ENCODE measurements around the gene COQ5.

COQ5 gene

GRCh38 chr12:120483621-120484020, 45.3 kb downstream of the COQ5 start:
- DNase-seq (ENCODE audit: low read depth) = no peak

GRCh38 chr12:120481022-120481767, 47.8 kb downstream of the COQ5 start:
- DNase-seq (ENCODE audit: low read depth) = no peak

GRCh38 chr12:120480211-120480610, 48.7 kb downstream of the COQ5 start:
- DNase-seq (ENCODE audit: low read depth) = no peak

- DNase-seq (ENCODE audit: low read depth) = no peak
Measured at GRCh38 chr12:120479458-120479857, 49.5 kb downstream of the COQ5 start.

GRCh38 chr12:120475643-120476042, 53.3 kb downstream of the COQ5 start:
- DNase-seq (ENCODE audit: low read depth) = no peak

- DNase-seq (ENCODE audit: low read depth) = no peak
Measured at GRCh38 chr12:120474616-120474960, 54.4 kb downstream of the COQ5 start.

GRCh38 chr12:120473807-120474615, 54.9 kb downstream of the COQ5 start:
- no peak for DNase-seq (ENCODE audit: low read depth)

GRCh38 chr12:120472521-120472920, 56.4 kb downstream of the COQ5 start:
- no peak for DNase-seq (ENCODE audit: low read depth)

GRCh38 chr12:120470150-120470784, 58.7 kb downstream of the COQ5 start:
- DNase-seq (ENCODE audit: low read depth) = no peak

- DNase-seq (ENCODE audit: low read depth) = peak; percentile 96
Measured at GRCh38 chr12:120469450-120470149, 59.4 kb downstream of the COQ5 start, which contains the start of gene SRSF9. TSS of gene SRSF9 (minus strand) at chr12:120469748. CDS start at chr12:120469609, 139 bp downstream.

- no peak for DNase-seq (ENCODE audit: low read depth)
Measured at GRCh38 chr12:120468821-120469449, 60.0 kb downstream of the COQ5 start.

- DNase-seq (ENCODE audit: low read depth) = no peak
Measured at GRCh38 chr12:120468325-120468820, 60.6 kb downstream of the COQ5 start.

- DNase-seq (ENCODE audit: low read depth) = no peak
Measured at GRCh38 chr12:120467439-120467838, 61.5 kb downstream of the COQ5 start.

- peak; percentile 16 for DNase-seq (ENCODE audit: low read depth)
Measured at GRCh38 chr12:120466560-120467315, 62.2 kb downstream of the COQ5 start.

GRCh38 chr12:120465756-120466155, 63.2 kb downstream of the COQ5 start:
- DNase-seq (ENCODE audit: low read depth) = no peak

- DNase-seq (ENCODE audit: low read depth) = no peak
Measured at GRCh38 chr12:120463712-120464111, 65.2 kb downstream of the COQ5 start.

GRCh38 chr12:120462099-120462640, 66.8 kb downstream of the COQ5 start:
- DNase-seq (ENCODE audit: low read depth) = no peak

GRCh38 chr12:120460157-120460556, 68.8 kb downstream of the COQ5 start:
- DNase-seq (ENCODE audit: low read depth) = no peak

GRCh38 chr12:120457133-120457532, 71.8 kb downstream of the COQ5 start:
- no peak for DNase-seq (ENCODE audit: low read depth)

GRCh38 chr12:120455302-120455701, 73.7 kb downstream of the COQ5 start:
- no peak for DNase-seq (ENCODE audit: low read depth)

Measured in T follicular helper cell (primary cell).